Prostate gland (tissue), 2 donors: ENCODE results near the gene METAP1.

ENCODE experiments used
- CTCF ChIP-seq, 4 experiments: fragments of 200-600 bp in 2 of 4; fragments of 450-650 bp in 2 of 4; sonication (generic) in 2 of 4; IDR thresholded peaks; 1 replicate in 3 of 4; 2 replicates in 1 of 4; pipeline ENCODE4 v1.5.1; 2016 to 2019; ENCODE audit warnings: antibody characterized with exemption in 4 of 4, mild to moderate bottlenecking in 2 of 4, moderate library complexity in 2 of 4
- POLR2A ChIP-seq: fragments of 450-650 bp; IDR thresholded peaks from one replicate; pipeline ENCODE4 v1.6.1; 2016; ENCODE audit warnings: antibody characterized with exemption, mild to moderate bottlenecking
- POLR2AphosphoS5 ChIP-seq: sonication (generic); formaldehyde crosslinking; IDR thresholded peaks from one replicate; pipeline ENCODE4 v1.6.1; 2017; ENCODE audit warnings: antibody characterized with exemption

GRCh38 chr4:99059550-99059949 lies 64.0 kb downstream of the METAP1 start:
- TF ChIP-seq CTCF (IDR thresholded peaks at IDR 0.05) (no peak), POLR2AphosphoS5 (no peak), POLR2A (no peak)
